ENCODE measurements around the gene PRKN.

PRKN gene

DNA sequence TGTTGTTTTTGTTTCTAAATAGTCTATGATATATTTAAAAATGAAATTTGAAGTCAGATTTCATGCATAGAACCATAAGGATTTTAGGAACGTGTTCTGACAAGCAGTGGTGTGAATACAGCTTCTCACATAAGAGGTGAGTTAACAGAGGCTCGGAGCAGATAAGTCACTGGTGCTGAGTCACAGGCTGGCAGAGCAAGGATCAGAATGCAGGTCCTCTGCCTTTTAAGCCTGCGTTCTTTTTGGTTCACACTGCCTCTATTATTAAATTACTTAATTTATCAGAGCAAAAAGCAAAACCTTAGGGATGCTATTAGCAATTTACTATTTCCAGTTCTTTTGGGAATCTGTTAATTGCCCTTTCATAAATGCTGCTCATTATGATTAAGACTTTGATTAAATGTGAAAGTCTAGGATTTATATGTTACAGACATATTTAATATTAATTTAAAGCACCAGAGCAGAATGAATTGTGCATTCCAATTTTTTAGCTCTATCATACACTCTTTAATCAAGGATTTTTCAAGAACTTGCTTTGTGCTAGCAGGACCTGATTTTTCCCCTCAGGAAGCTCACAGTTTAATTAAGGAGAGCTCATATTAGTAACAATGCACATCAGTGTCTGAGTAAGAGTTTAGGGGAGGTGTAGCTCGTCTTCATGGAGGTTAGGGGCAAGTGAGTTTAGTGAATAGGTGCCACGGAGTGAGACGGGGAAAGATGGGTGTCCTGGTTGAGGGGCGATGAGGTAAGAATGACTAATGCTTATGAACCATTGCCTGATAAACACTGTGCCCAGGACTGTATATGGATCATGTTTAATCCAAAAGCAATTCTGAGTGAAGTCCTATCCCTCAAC is 1241.0 kb downstream of the PRKN start:
- no peak for DNase-seq (ENCODE audit: low read depth)

GRCh38 chr6:161482517-161482858 is 1245.1 kb downstream of the PRKN start:
- DNase-seq (ENCODE audit: low read depth): no peak

DNA sequence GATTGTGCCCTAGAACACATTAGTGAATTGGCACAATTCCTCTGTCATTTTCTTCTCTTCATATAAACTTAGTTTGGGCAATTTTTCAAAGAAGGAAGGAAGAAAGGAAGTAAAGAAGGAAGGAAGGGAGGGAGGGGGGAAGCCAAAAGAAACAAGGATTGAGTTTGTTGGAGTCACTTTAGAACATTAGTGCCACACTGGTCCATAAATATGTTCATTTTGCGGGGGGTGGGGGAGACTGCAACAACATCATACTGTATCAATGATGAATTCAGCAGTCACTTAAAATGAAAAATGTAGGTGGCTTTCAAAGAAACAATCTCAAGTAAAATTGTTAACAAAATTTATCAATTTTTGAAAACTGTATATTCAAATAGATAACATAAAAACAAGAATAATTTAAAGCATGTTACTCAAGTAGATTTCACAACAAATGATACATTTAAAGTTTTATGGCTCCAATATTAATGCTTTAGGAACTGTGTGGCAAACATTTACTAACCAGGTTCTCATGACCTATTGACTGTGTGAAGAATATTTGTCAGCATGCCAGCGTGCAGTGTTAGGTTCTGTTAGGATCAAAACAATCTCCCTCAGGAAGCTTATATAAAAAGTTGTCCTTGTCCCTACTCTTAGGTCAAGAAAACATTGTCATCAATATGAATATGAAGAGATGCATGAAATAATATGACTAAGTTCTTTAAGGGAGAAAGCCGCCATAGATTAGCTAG is 1245.6 kb downstream of the PRKN start:
- DNase-seq (ENCODE audit: low read depth): no peak

GRCh38 chr6:161480421-161481155 is 1247.0 kb downstream of the PRKN start:
- DNase-seq (ENCODE audit: low read depth): no peak

DNA sequence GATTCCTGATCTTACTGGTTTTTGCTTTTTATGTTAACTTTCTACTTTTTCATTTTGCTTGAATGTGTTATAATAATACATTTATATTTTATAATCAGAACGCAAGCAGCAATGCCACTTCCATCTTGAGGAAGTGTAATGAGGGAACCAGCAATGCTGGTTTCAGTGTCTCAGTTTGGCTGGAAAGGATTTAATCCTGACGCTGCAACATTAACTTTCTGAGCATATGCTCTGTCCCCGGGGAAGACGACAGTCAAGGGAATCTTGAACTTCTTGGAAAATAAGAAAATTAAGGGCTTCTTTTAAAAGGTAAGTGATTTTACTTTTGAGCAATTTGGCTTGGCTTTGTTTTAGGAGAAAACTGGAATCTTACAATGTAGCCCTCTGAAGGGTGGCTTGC is 1248.2 kb downstream of the PRKN start:
- DNase-seq (ENCODE audit: low read depth): no peak

GRCh38 chr6:161477876-161478425 is 1249.6 kb downstream of the PRKN start:
- DNase-seq (ENCODE audit: low read depth): no peak

DNA sequence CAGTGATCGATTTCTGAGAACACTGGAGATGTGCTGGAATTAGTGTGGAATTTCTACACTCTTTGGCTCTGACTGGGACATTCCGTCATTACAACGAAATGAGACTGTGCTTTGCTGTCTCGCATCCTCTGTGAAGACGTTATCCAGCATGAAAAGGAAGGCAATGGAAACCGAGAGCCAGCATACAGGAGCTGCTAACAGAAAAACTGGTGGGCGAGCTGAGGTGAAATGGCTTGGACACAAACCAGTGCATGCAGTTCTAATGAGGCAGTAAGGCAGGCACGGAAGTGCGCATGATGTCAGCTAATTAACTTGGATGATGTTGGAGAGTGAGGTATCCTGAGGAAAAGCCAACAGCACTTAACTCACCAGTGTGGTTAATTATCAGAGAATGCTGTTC is 1250.9 kb downstream of the PRKN start:
- DNase-seq (ENCODE audit: low read depth): no peak

- DNase-seq (ENCODE audit: low read depth): no peak
Measured at GRCh38 chr6:161465403-161465802, 1262.2 kb downstream of the PRKN start.

DNA sequence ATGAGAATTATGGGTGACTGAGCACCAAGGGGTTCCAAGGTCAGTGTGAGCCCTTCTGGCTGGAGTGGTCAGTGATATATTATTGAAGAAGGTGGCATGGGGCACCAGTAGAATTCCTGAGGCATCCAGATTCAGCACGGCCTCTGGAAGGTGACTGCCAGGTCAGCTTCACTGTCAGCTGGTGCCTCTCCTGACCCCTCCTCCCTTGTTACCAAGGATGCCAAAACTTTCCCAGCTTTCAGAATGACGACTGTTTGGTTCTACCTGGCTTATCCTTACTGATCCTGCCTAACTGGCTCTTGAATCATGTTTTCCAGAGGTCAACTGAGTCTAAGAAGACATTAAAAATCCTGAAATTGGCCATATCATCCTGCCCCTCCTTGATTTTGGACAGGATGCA is 1264.5 kb downstream of the PRKN start:
- no peak for DNase-seq (ENCODE audit: low read depth)

DNA sequence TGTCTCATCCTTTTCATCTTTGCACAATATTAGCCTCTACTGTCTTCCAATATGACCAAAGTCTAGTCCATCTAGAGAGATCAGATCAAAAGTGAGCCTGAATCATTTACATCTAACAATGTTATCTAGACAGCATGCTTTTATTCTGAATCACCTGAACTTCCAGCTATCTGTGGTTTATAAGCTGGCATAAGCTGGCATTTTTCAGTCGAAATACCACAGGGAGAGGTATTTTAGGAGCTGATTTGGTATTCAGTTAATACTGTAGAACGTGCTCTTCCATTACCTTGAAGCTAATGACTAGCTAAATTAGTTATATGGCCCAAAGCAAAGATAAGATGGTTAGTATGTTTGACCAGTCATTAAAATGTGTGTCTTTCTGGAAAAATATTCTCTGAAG is 1265.4 kb downstream of the PRKN start:
- no peak for DNase-seq (ENCODE audit: low read depth)

- no peak for DNase-seq (ENCODE audit: low read depth)
Measured at GRCh38 chr6:161459008-161459615, 1268.5 kb downstream of the PRKN start.

DNA sequence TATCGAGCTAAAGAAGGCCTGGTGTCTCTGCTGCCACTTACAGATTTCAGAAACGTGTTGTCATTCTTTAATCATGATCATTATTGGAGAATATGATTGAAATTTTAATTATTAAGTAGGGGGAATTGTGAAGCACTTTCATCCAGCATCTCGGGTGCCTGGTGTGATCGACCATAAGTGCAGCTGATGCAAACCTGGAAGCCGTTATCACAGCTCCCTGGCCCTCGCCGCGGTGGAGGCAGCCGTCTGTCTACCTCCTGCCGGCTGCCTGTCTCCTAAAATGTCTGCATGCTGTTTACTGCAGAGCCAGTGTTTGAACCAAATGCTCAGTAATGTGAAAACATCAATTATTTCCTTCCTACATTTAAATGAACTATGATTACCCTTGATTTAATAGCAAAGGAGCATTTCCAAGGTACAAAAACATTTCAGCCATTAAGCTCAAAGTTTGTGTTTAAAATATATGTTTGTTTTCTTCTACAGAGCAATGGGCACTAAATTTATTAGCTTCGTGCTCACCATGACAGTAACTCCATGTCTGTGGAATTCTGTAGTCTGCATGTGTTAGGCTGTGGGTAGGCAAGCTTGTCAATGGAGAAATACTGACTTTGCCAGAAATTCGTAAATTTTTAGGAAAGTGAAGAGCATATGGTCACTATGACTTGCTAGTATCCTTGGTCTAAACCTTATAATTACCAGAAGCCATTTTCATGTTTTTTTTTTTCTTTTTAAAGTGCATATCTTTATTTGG is 1269.2 kb downstream of the PRKN start:
- no peak for DNase-seq (ENCODE audit: low read depth)

- no peak for DNase-seq (ENCODE audit: low read depth)
Measured at GRCh38 chr6:161455848-161456247, 1271.7 kb downstream of the PRKN start.

DNA sequence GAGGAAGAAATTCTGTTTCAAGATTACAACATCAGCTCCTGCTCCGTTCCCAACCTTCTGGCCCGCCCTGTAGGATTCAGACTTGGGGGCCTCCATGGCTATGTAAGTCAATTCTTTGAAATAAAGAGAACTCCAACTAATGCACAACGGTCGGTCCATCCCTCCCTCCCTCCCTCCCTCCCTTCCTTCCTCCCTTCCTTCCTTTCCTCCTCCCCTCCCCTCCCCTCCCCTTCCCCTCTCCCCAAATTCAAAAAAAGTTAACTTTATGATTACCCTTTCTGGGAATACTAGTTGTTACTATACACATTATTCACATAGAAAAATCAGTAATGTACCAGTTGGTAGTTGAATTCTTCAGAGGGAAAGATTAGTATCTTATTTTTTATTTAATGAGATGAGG is 1274.0 kb downstream of the PRKN start:
- no peak for DNase-seq (ENCODE audit: low read depth)

DNA sequence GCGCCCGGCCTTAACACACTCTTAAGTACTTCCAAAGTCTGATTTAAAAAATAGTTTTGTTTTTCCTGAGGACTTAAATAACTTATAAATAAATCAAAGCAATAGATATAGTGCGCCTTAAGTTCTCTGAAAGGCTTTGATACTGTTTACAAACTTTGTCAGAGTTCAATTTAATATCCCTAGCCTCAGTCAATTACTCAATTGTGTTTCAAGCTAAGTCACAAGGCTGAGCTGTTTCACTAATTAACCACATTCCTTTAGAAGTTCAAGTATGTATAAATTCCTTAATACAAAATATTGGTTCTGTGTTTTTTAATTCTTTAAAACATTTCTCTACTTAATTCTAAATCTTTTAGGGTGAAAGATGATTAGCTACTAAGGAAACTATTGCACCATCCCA is 1275.3 kb downstream of the PRKN start:
- no peak for DNase-seq (ENCODE audit: low read depth)

DNA sequence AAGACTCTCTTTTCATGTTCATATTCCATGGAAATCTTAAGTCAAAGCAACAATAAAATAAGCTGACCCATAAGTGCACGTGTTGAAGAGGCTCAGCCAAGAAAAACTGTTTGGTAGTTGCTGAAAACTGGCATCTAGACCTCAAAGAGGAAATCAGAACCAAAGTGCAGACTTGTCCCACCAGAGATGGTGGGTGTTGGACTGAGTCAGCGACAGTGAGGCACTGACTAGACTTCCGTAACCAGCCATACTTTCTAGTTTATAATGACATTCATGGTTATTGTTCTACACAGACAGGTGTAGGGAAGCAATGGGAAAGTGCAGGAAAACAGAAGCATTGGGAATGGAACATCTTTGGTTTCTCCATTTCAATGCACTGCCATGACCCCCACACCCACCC is 1278.0 kb downstream of the PRKN start:
- no peak for DNase-seq (ENCODE audit: low read depth)

DNA sequence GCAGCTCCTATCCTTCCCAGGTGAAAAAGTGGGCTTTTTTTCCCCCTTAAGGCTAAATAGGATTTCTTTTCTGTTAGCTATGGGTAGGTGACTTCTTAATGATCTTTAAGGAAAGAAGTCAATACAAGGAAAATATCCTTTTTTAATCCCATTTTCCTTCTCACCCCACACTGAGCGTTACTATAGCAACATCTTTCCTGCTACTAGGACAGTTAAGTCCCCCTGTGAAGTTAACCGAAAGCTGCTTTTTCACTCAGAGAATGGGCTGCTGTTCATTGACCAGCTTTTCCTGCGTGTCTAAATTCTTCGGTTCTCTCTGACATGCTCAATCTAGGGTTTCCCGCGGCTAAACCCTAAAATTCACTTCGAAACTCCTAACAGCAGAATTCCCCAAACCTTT is 1280.6 kb downstream of the PRKN start:
- no peak for DNase-seq (ENCODE audit: low read depth)

DNA sequence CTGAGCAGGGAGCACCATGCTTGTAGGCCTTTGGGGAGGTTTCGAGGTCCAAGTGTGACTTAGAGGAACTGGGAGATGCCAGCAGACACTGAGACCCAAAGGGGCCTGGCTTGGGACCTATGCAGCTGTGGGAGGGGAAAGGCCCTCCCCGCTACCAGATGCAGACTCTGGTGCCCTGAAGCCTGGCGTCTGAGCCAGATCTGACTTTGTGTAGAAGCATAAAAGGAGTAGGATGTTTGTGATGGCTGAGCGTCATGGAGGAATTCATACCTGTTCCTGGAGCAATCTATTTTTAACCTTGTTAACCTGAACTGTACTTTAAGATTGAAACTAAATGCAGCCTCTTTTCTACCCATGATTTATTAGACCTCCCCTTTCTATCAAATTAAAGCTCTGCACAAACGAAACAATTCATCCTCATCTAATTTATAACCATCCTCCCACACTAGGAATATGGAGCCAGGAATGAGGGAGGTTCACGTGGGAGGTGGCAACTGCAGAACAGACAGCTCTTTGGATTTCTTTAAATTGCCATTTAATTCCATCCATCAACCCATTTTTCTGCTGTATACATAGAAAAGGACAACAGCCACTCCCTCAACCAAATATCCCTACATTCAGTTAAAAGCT is 1281.2 kb downstream of the PRKN start:
- no peak for DNase-seq (ENCODE audit: low read depth)

GRCh38 chr6:161445021-161445799 is 1282.4 kb downstream of the PRKN start:
- no peak for DNase-seq (ENCODE audit: low read depth)

- no peak for DNase-seq (ENCODE audit: low read depth)
Measured at GRCh38 chr6:161444464-161444863, 1283.1 kb downstream of the PRKN start.

Data from stimulated activated CD8-positive, alpha-beta memory T cell treated with anti-CD3 and anti-CD28 coated beads, Interleukin-12 subunit alpha, Interleukin-12 subunit beta, amount 100 ng/mL, for 4 hours (primary cell).